HFFc6 (cell line): ENCODE results near the gene NTHL1. TPM values are rescaled to one million over a fixed set of nuclear protein-coding genes. Genes with fewer than 3 reads are reported as not detected.

Experiments used
- DNase-seq: peaks from one replicate; pipeline ENCODE4 v3.0.0-alpha.2; 2018
- H3K27ac Mint-ChIP-seq: 2 replicates; pipeline ENCODE4 v1.8.0; 2020; ENCODE audit warnings: mild to moderate bottlenecking, mixed read lengths
- H3K27me3 Mint-ChIP-seq: 2 replicates; pipeline ENCODE4 v1.8.0; 2021; ENCODE audit warnings: mild to moderate bottlenecking, moderate library complexity, mixed read lengths; ENCODE audit not compliant: insufficient read depth
- H3K36me3 Mint-ChIP-seq: 2 replicates; pipeline ENCODE4 v1.8.0; 2021; ENCODE audit warnings: low read depth, mixed read lengths
- H3K4me1 Mint-ChIP-seq: 2 replicates; pipeline ENCODE4 v1.8.0; 2020; ENCODE audit warnings: low read depth, mixed read lengths
- H3K4me3 Mint-ChIP-seq: 2 replicates; pipeline ENCODE4 v1.8.0; 2020; ENCODE audit warnings: mild to moderate bottlenecking, moderate library complexity, mixed read lengths
- H3K9me3 Mint-ChIP-seq: 2 replicates; pipeline ENCODE4 v1.8.0; 2020; ENCODE audit warnings: mild to moderate bottlenecking, mixed read lengths
- CTCF ChIP-seq: fragments of 200-600 bp; sonication (generic); IDR thresholded peaks from 2 replicates; pipeline ENCODE4 v1.5.0; 2021; ENCODE audit warnings: antibody characterized with exemption, mild to moderate bottlenecking
- total RNA-seq, 6 experiments: library from RNA; stranded (reverse); fragmentation: NEBNext Ultra II Directional; extraction: Animal tissue kit (Norgen Biotek cat#: 25700); gene quantifications; 2 replicates in 1 of 6; 3 replicates in 5 of 6; pipeline ENCODE4 v1.2.3, GENCODE V29; 2021

Gene NTHL1
- total RNA-seq, 6 experiments from 2014 or later, result 23.7 to 31.5 (median 26.4) TPM

DNA sequence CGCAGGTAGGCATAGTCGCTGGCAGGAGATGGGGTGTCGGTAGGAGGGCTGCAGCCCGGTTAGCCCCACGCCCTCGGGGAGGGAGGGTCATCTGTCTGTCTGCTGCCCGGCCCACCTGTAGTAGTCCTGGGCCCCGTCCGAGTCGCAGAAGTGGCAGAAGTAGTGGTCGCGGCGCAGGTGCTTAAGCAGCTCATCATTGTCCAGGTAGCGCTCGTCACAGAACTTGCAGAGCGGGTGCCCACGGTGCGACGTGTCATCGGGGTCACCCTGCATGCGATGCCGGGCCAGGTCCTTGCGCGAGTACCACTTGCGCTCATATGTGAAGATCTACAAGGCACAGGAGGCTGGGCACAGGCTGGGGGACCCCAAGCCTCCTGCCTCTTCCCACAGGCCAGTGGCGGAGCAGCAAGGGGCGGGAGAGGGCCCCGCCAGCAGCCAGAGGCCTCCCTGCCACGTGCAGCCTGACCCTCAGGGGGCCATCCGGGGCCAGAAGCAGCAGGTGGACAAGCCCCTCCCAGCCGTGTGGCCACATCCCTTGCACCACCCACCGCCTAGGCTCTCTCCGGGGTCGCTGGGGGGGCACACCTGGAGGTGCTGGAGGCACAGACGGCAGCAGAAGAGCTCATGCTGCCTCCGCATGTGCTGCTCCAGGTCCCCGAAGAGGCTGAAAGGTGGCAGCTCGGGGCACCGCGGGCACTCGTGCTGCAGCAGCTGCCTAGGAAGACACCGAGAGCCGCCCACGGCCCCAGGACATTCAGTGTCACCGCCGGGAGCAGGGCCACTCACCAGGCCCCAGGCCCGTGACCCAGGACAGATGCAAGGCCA lies 45.0 kb downstream of the NTHL1 start:
- TF ChIP-seq CTCF, result no peak
- no peak for DNase-seq
- no peaks in the 10 kb centered on the region for H3K27me3 Mint-ChIP-seq
- peaks cover 13% of the 10 kb centered on the region for H3K4me1 Mint-ChIP-seq
- no peak overlapping the region for H3K4me3 Mint-ChIP-seq
- no peaks in the 10 kb centered on the region for H3K9me3 Mint-ChIP-seq
- no peak overlapping the region for H3K27ac Mint-ChIP-seq
- peaks cover 5% of the 10 kb centered on the region; the same call in 1 of the 2 replicates for H3K36me3 Mint-ChIP-seq

DNA sequence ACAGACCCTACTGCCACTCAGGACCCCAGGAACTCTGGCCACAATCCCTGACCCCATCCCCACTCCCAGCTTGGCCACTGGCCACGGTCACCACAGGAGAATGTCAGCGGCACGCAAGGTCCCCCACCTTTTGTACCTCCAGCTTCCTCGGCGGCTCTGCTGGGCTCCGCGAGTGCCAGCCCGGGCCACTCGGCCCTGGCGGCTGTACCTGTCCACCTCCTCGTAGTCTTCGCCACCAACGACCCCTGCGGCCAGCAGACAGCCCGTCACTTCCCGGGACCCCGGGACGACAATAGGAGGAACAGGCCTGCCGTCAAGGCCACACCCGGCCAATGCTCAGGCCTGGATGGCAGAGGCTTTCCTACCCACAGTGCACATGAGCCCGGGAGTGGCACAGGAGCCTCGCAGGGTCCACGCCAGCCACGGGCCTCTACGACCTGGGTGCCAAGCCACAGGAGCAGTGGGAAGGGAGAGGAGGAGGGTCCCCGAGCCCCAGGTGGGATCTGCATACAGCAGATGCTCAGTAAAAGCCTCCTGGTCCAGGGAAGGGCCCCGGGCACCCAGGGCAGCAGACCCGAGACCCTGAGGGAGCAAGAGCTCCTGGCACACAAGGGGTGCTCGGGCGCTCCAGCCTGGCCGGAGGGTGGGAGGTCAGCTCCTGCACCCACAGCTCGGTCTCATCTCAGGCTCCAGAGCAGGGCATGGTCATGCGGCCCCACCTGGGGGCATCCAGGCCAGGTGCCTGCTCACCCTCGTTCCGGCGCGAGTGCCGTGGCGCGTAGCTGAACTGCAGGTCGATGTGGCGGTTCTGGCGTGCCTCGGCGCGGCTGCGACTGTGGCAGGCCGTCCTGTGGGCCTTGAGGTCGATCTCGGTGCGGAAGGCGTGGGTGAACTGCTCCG lies 45.9 kb downstream of the NTHL1 start:
- no peak for DNase-seq
- peaks cover 5% of the 10 kb centered on the region; the same call in 1 of the 2 replicates for H3K36me3 Mint-ChIP-seq
- no peak overlapping the region for H3K27ac Mint-ChIP-seq
- no peak for TF ChIP-seq CTCF
- no peaks in the 10 kb centered on the region for H3K9me3 Mint-ChIP-seq
- no peak overlapping the region for H3K4me3 Mint-ChIP-seq
- peaks cover 14% of the 10 kb centered on the region; the same call in 1 of the 2 replicates for H3K4me1 Mint-ChIP-seq
- H3K27me3 Mint-ChIP-seq, result no peaks in the 10 kb centered on the region

DNA sequence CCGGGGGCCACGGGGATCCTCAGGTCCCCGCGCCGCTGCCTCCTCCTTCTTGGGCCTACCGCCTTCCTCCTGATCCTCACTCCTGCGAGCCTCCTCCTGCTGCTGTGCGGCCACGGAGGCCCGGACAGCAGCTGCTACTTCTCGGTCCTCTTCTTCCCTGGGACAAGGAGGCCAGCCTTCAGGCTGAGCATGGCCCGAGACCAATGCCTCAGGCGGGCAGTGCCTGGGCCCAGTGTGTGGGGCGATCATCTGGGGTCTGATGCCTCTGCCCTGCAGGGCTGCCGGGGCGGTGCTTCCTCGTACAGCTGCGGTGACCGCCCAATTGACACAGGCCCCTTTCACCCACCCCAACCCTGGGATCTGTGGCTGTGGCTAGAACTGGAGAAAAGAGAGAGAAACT lies 46.6 kb downstream of the NTHL1 start:
- H3K4me1 Mint-ChIP-seq, result peaks cover 14% of the 10 kb centered on the region; the same call in 1 of the 2 replicates
- no peak overlapping the region for H3K4me3 Mint-ChIP-seq
- H3K27me3 Mint-ChIP-seq, result no peaks in the 10 kb centered on the region
- H3K36me3 Mint-ChIP-seq, result peaks cover 5% of the 10 kb centered on the region; the same call in 1 of the 2 replicates
- no peaks in the 10 kb centered on the region for H3K9me3 Mint-ChIP-seq
- no peak overlapping the region for H3K27ac Mint-ChIP-seq
- no peak for TF ChIP-seq CTCF
- DNase-seq, result no peak

- Mint-ChIP-seq H3K9me3 (no peaks in the 10 kb centered on the region), H3K27ac (no peak overlapping the region), H3K4me1 (peaks cover 14% of the 10 kb centered on the region; the same call in 1 of the 2 replicates), H3K27me3 (no peaks in the 10 kb centered on the region), H3K36me3 (peaks cover 10% of the 10 kb centered on the region; the same call in 1 of the 2 replicates), H3K4me3 (no peak overlapping the region)
- DNase-seq, result no peak
- no peak for TF ChIP-seq CTCF
Observed at GRCh38 chr16:1999866-2000514, 47.6 kb downstream of the NTHL1 start.
